Calu3 (cell line): ENCODE results near the gene ZNF770. TPM values are rescaled to one million over a fixed set of nuclear protein-coding genes. Genes with fewer than 3 reads are reported as not detected.

Experiments
- BruUV-seq: library from RNA; stranded (reverse); fragments of 400-500 nt; replicated peaks from 2 replicates; lab custom pipeline; 2021; lab: Mats Ljungman, UMichigan
- CTCF ChIA-PET: fragments of 300-600 bp; sonication (Branson Sonifier 250); formaldehyde crosslinking; loops from one replicate; lab custom pipeline; 2022; ENCODE audit warnings: antibody characterized with exemption; lab: Charles Lee
- DNase-seq: peaks from one replicate; pipeline ENCODE4 v3.0.0; 2022
- H3K27ac Mint-ChIP-seq: one replicate; pipeline ENCODE4 v1.8.0; 2022; ENCODE audit warnings: mixed read lengths; ENCODE audit not compliant: unreplicated experiment
- H3K27me3 Mint-ChIP-seq: one replicate; pipeline ENCODE4 v1.8.0; 2022; ENCODE audit warnings: mixed read lengths; ENCODE audit not compliant: unreplicated experiment
- H3K36me3 Mint-ChIP-seq: one replicate; pipeline ENCODE4 v1.8.0; 2022; ENCODE audit warnings: mild to moderate bottlenecking, moderate library complexity, mixed read lengths; ENCODE audit not compliant: insufficient read depth, unreplicated experiment
- H3K4me1 Mint-ChIP-seq: one replicate; pipeline ENCODE4 v1.8.0; 2022; ENCODE audit warnings: mild to moderate bottlenecking, low read depth, mixed read lengths; ENCODE audit not compliant: unreplicated experiment
- H3K4me3 Mint-ChIP-seq: one replicate; pipeline ENCODE4 v1.8.0; 2022; ENCODE audit warnings: mild to moderate bottlenecking, low read depth, moderate library complexity, mixed read lengths; ENCODE audit not compliant: unreplicated experiment
- H3K9me3 Mint-ChIP-seq: one replicate; pipeline ENCODE4 v1.8.0; 2022; ENCODE audit warnings: low read depth, mixed read lengths; ENCODE audit not compliant: unreplicated experiment
- intact Hi-C: fragments of 100-400 bp; cut with micrococcal nuclease; formaldehyde crosslinking; loops from one replicate; pipeline ENCODE4 v1.10.0; 2022; ENCODE audit not compliant: unreplicated experiment
- total RNA-seq: library from RNA; stranded (reverse); gene quantifications from 2 replicates; pipeline ENCODE4 v1.2.3, GENCODE V29; 2022
- TF ChIP-seq, protein P1 (sequence below): fragments of 200-600 bp; IDR thresholded peaks from one replicate; pipeline ENCODE4 v1.8.0; 2022; ENCODE audit warnings: antibody characterized with exemption; ENCODE audit not compliant: unreplicated experiment

ZNF770 gene
- total RNA-seq, 1 experiment from 2014 or later, result 12.8 TPM

- no TSS peak for BruUV-seq
- TF ChIP-seq, protein P1, sequence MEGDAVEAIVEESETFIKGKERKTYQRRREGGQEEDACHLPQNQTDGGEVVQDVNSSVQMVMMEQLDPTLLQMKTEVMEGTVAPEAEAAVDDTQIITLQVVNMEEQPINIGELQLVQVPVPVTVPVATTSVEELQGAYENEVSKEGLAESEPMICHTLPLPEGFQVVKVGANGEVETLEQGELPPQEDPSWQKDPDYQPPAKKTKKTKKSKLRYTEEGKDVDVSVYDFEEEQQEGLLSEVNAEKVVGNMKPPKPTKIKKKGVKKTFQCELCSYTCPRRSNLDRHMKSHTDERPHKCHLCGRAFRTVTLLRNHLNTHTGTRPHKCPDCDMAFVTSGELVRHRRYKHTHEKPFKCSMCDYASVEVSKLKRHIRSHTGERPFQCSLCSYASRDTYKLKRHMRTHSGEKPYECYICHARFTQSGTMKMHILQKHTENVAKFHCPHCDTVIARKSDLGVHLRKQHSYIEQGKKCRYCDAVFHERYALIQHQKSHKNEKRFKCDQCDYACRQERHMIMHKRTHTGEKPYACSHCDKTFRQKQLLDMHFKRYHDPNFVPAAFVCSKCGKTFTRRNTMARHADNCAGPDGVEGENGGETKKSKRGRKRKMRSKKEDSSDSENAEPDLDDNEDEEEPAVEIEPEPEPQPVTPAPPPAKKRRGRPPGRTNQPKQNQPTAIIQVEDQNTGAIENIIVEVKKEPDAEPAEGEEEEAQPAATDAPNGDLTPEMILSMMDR, result no peak
- Mint-ChIP-seq H3K4me3 (no peak overlapping the region), H3K9me3 (no peaks in the 10 kb centered on the region), H3K36me3 (no peaks in the 10 kb centered on the region), H3K27me3 (no peaks in the 10 kb centered on the region), H3K27ac (no peak overlapping the region), H3K4me1 (no peaks in the 10 kb centered on the region)
- CTCF ChIA-PET, result interaction anchor here (0.6 kb wide), 1 partner anchor 13 kb away, joined by 4 read pairs; no protein-coding TSS in a partner anchor
- intact Hi-C loops, result no loop called here
- no peak for DNase-seq
Measured at GRCh38 chr15:35020974-35021373, 32.9 kb upstream of the ZNF770 start.

DNA sequence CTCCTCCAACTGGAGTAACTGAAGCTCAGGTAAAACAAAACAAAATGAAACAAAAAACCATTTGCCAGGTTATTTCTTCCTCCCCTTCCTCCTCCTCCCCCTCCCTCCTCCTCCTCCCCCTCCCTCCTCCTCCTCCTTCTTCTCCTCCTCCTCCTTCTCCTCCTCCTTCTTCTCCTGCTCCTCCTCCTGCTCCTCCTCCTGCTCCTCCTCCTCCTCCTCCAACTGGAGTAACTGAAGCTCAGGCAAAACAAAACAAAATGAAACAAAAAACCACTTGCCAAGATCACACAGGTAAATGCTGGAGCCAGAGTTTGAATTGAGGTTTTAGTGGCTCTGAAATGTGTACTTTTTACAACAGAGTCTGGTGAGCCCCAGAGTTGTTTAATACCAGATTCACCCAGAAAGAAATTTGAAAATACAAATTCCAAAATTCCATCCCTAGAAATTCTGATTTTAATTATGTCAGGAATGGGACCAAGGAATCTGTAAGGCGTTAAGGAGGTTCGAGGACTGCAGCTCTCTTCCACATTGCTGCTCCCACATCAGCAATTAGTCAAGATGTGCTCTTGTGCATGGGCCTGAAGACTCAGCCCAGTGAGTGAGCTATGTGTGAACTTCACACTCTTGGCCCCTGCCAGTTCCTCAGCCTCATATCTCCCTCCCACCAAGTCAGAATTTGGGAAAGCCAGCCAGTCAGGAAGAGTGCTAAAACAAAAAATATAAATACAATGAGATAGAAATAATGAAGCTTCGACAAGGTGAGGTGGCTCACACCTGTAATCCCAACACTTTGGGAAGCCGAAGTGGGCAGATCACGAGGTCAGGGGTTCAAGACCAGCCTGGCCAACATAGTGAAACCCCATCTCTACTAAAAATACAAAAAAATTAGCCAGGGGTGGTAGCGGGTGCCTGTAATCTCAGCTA, 31.6 kb upstream of the ZNF770 start:
- no peaks in the 10 kb centered on the region for H3K27me3 Mint-ChIP-seq
- no TSS peak for BruUV-seq
- CTCF ChIA-PET, result interaction anchor here (1.0 to 1.1 kb wide), 2 partner anchors 35 to 50 kb away, joined by 3 to 7 read pairs; partner anchors contain the start of gene AQR
- no peak overlapping the region for H3K4me3 Mint-ChIP-seq
- H3K9me3 Mint-ChIP-seq, result no peaks in the 10 kb centered on the region
- no peak overlapping the region for H3K27ac Mint-ChIP-seq
- DNase-seq, result no peak
- no peaks in the 10 kb centered on the region for H3K36me3 Mint-ChIP-seq
- TF ChIP-seq, protein P1, result no peak
- intact Hi-C loops, result no loop called here
- no peaks in the 10 kb centered on the region for H3K4me1 Mint-ChIP-seq

DNA sequence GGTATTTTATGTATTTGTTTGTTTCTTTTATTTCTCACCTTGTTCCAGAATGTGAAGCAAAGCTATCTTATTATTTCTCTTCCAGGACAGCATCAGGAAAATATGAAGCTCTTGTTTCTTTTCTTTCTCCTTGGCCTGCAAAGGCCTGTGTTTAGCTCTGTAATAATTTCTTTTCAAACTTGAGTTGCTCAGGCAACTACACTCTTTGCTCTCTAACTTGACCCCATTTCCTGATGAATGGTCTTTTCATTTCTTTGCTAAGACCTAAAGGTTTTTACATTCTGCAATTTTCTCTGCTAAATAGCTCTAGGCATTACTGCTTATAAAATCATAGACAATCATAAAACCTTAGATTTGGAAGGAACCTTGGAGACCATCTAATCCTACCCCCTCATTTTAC, 26.2 kb upstream of the ZNF770 start:
- CTCF ChIA-PET, result interaction anchor here (0.5 kb wide), 1 partner anchor 10 kb away, joined by 3 read pairs; no protein-coding TSS in a partner anchor
- intact Hi-C loops, result no loop called here
- Mint-ChIP-seq H3K9me3 (no peaks in the 10 kb centered on the region), H3K27me3 (no peaks in the 10 kb centered on the region), H3K36me3 (no peaks in the 10 kb centered on the region), H3K27ac (no peak overlapping the region), H3K4me1 (no peaks in the 10 kb centered on the region), H3K4me3 (no peak overlapping the region)
- TF ChIP-seq, protein P1, result no peak
- no peak for DNase-seq
- BruUV-seq, result no TSS peak

GRCh38 chr15:35013370-35013769, 25.3 kb upstream of the ZNF770 start:
- no peak for DNase-seq
- BruUV-seq, result no TSS peak
- Mint-ChIP-seq H3K9me3 (no peaks in the 10 kb centered on the region), H3K4me1 (no peaks in the 10 kb centered on the region), H3K4me3 (no peak overlapping the region), H3K27ac (no peak overlapping the region), H3K27me3 (no peaks in the 10 kb centered on the region), H3K36me3 (no peaks in the 10 kb centered on the region)
- intact Hi-C loops, result no loop called here
- TF ChIP-seq, protein P1, result no peak
- CTCF ChIA-PET, result no interaction called here
